Keratinocyte (primary cell): ENCODE data around the gene NCOA7.

Source experiments
- CTCF ChIP-seq, 3 experiments: IDR thresholded peaks in 1 of 3; conservative IDR thresholded peaks in 1 of 3; optimal IDR thresholded peaks in 1 of 3; 2 replicates in 2 of 3; 3 replicates in 1 of 3; pipeline versions ENCODE3 to v1.5.1; 2011; ENCODE audit warnings: low read length in 3 of 3, mild to moderate bottlenecking in 3 of 3, moderate library complexity in 2 of 3, control low read depth in 1 of 3, inconsistent platforms in 1 of 3; ENCODE audit not compliant: insufficient read depth in 2 of 3; ENCODE audit errors: extremely low read depth in 1 of 3
- EZH2 ChIP-seq: IDR thresholded peaks from one replicate; pipeline ENCODE4 v1.6.1; 2012; ENCODE audit warnings: inconsistent platforms, mild to moderate bottlenecking, low read length, moderate library complexity

GRCh38 chr6:125766641-125767040 lies 24.1 kb upstream of the NCOA7 start:
- TF ChIP-seq CTCF (optimal IDR thresholded peaks at IDR 0.05 in 1 of 3, IDR thresholded peaks at IDR 0.05 in 1 of 3, conservative IDR thresholded peaks at IDR 0.05 in 1 of 3; ENCODE audit: extremely low read depth in 1 of 3, insufficient read depth in 2 of 3, low read length in 3 of 3) (no peak), EZH2 (no peak)
